Activated CD4-positive, alpha-beta T cell treated with anti-CD3 and anti-CD28 coated beads, Interleukin-2, amount 50 U/mL, for 24 hours (primary cell): ENCODE data around the gene IRAG1.

Experiments
- DNase-seq, 2 donors: peaks; one replicate each; pipeline ENCODE4 v3.0.0-alpha.2; 2020; ENCODE audit warnings: low read depth in 1 of 2, low spot score in 1 of 2

IRAG1 gene

DNA sequence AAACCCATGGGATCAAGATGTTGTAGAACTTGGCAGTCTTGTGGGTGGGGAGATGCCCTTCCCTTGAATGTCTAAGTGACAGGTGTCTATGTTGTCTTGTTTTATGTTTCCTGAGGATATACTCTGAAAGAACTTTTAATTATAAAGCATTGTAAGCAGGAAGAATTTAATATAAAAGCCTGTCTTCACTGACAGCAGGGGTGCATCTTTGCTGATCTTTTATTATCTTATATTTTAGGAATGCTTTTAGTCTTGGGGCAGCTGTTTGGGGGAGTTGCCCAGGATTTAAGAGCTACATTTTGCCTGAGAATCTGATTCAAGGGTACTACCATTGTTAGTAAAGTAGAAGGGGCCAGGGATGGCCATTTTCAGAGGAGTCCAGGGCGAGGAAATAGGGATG lies 43.4 kb downstream of the IRAG1 start:
- DNase-seq = no peak

DNA sequence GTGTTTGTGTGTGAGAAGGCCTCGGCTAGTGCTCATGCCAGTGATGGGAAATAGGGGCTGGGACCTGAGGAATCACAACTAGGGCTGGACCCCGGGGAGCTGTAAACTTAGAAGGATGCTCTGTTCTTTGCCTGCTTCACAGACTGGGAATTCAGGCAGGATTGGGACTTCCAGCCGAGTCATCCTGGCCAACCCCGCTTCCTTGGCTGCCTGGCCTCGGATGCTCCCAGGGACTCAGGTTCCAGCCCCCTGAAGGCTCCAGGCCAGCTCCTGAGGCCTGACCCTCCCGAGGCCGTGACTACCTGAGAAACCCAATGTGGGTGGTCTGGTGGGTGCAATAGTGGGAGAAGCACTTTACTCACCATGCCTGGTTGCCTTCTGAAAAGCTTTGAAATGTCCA lies 44.7 kb downstream of the IRAG1 start:
- DNase-seq = no peak

DNA sequence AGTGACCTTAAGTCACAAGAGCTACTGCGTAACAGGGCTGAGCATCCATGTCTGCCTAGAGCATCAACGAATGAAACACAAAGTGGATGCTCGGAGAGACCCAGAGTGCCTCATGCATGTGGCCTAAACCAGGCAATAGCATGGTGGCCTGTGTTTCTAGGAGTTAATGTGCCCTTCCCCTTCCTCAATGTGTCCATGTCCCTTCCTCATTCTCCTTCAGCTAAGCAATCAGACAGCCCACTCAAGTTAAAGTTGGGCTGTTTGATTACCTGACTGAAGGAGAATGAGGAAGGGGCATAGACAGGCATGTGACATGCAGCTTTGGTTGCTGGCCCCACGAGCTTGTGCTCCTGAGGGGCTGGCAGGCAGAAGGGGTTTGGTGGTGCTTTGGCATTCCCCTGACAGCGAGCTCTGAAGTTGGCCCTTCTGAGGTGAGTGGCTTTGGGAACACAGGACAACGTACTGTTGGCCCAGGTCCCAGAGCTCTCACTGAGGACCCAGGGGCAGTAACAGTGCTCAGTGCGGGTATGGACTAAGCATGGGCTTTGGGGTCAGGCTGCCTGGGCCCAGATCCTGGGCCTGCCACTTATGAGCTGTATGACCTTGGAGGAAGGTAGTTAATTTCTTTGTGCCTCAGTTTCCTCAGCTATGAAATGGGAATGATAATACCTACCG lies 46.7 kb downstream of the IRAG1 start:
- no peak for DNase-seq

DNA sequence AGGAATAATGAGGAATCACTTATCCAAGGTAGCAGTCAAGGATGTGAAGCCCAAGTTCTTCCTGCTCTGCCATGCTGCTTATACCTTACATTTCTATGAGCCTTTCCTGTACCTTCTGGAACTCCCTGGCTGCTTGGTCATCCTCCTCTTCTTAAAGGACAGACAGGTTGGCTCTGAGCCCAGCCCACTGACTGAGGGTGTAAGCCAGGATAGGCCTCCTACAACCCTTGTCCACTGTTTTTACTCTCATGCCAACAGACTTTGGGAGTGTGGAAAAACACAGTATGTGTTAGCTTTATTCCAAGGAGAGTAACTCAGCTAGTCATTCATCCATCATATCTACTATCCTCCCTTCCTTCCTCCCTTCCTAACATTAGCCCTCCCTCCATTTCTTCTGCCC lies 47.5 kb downstream of the IRAG1 start:
- no peak for DNase-seq

DNA sequence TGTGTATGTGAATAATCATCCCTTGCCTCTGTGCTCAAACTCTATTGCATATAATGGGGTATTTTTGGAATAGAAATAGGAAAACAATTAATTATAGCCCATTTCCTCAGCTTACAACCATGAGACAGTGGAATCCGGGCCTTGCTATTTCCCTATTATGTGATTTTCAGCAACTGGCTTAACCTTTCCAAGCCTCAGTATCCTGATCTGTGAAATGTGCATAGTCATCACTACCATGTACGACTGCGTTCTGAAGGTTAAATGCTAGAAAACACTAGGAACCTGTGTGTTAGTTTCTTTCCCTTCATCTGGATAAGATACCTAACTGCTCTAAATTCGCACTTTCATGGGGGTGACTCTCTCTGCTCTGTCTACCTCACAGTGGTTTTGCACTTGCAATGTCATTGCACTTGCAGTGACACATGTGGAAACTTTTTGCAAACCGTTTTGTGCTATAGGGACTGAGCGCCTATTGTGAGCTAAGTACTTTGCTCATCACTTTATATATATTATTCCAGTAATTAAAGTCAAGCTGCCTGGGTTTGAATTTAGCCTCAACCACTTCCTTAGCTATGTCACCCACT lies 48.3 kb downstream of the IRAG1 start:
- no peak for DNase-seq
